Measurements from ENCODE around the gene THSD8.
A peak's percentile ranks its signal among the peaks of the same experiment; 100 is the strongest.
"Not testable (repeated sequence)": the region's sequence is repeated elsewhere in the genome, so short reads cannot be mapped to it uniquely, and the experiment has no call there.

THSD8 gene

DNA sequence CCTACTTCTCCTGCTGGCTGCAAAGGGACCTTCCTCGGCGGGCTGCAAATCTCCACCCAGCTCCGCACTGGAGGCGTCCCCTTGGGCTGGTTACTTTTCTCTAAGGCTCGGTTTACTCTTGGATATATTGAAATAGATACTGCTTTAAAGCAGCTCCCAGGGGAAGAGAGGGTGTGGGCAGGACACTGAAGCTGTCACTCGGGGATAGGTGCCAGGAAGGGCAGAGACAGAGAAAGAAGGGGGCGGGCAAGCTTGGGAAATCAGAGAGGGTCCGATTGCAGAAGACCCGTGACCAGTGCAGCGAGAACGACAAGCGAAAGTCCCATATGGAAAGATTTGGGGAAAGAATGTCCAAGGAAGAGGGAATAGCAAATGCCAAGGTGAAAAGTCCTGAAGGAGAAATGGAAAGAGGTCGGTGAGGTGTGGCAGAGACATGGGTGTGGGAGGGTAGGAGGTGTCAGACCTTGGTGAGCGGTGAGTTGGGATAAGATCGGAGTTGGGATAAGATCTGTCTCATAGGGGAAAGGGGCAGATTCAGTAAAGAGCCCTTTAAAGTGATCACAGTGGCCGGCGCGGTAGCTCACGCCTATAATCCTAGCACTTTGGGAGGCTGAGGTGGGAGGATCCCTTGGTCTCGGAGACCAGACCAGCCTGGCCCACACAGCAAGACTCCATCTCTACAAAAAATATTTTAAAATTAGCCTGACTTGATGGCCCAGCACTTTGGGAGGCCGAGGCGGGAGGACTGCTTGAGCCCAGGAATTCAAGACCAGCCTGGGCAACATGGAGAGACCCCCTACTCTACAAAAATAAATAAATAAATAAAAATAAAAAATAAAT lies 618 bp downstream of the THSD8 start:
- peak in 1 of 2 donors; percentile 20 for DNase-seq (ENCODE audit: low read depth in 2 of 2)
- H3K4me3 ChIP-seq (replicated peaks in 1 of 2; ENCODE audit: low read depth in 2 of 2, low read length in 2 of 2): peak overlapping the region; percentile 86 to 93
- TF ChIP-seq, protein P1, sequence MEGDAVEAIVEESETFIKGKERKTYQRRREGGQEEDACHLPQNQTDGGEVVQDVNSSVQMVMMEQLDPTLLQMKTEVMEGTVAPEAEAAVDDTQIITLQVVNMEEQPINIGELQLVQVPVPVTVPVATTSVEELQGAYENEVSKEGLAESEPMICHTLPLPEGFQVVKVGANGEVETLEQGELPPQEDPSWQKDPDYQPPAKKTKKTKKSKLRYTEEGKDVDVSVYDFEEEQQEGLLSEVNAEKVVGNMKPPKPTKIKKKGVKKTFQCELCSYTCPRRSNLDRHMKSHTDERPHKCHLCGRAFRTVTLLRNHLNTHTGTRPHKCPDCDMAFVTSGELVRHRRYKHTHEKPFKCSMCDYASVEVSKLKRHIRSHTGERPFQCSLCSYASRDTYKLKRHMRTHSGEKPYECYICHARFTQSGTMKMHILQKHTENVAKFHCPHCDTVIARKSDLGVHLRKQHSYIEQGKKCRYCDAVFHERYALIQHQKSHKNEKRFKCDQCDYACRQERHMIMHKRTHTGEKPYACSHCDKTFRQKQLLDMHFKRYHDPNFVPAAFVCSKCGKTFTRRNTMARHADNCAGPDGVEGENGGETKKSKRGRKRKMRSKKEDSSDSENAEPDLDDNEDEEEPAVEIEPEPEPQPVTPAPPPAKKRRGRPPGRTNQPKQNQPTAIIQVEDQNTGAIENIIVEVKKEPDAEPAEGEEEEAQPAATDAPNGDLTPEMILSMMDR (IDR thresholded peaks at IDR 0.05; ENCODE audit: low read depth, low read length): no peak

- no peak for DNase-seq (ENCODE audit: low read depth in 2 of 2)
- TF ChIP-seq, protein P1 (IDR thresholded peaks at IDR 0.05; ENCODE audit: low read depth, low read length): no peak
- no peak overlapping the region for H3K4me3 ChIP-seq (replicated peaks in 1 of 2; ENCODE audit: low read depth in 2 of 2, low read length in 2 of 2)
Measured at GRCh38 chr19:12804051-12804450, 2.2 kb downstream of the THSD8 start.

GRCh38 chr19:12806242-12807081 lies 4.6 kb downstream of the THSD8 start, which contains the start of gene RNASEH2A:
TSS of gene RNASEH2A (plus strand) at chr19:12806584. CDS start at chr19:12806674, 90 bp downstream.
- peak; percentile 92 to 95 for DNase-seq (ENCODE audit: low read depth in 2 of 2)
- TF ChIP-seq, protein P1 (IDR thresholded peaks at IDR 0.05; ENCODE audit: low read depth, low read length): no peak
- peak within 1 kb of the TSS; percentile 83 for H3K4me3 ChIP-seq (replicated peaks in 1 of 2; ENCODE audit: low read depth in 2 of 2, low read length in 2 of 2)

DNA sequence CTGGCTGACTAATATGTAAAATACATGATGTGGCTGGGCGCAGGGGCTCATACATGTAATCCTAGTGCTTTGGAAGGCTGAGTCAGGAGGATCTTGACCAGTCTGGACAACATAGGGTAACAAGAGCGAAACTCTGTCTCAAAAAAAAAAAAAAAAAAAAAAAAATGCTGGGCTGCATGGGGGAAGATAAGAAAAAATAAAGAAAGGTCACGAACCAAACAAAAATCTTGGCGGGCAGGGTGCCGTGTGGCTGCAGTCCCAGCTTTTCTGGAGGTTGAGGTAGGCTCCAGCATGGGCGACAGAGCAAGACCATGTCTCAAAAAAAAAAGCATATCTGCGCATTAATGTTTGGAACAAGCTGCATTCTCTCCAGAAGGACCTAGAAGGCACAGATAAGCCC lies 13.2 kb downstream of the THSD8 start:
- no peak overlapping the region for H3K4me3 ChIP-seq (replicated peaks in 1 of 2; ENCODE audit: low read depth in 2 of 2, low read length in 2 of 2)
- TF ChIP-seq, protein P1 (IDR thresholded peaks at IDR 0.05; ENCODE audit: low read depth, low read length): no peak
- DNase-seq (ENCODE audit: low read depth in 2 of 2): no peak

GRCh38 chr19:12817188-12817587 lies 15.3 kb downstream of the THSD8 start:
- not testable (repeated sequence) for H3K4me3 ChIP-seq (replicated peaks in 1 of 2; ENCODE audit: low read depth in 2 of 2, low read length in 2 of 2); DNase-seq (ENCODE audit: low read depth in 2 of 2)

GRCh38 chr19:12817810-12818209 lies 15.9 kb downstream of the THSD8 start:
- not testable (repeated sequence) for DNase-seq (ENCODE audit: low read depth in 2 of 2); H3K4me3 ChIP-seq (replicated peaks in 1 of 2; ENCODE audit: low read depth in 2 of 2, low read length in 2 of 2)

DNA sequence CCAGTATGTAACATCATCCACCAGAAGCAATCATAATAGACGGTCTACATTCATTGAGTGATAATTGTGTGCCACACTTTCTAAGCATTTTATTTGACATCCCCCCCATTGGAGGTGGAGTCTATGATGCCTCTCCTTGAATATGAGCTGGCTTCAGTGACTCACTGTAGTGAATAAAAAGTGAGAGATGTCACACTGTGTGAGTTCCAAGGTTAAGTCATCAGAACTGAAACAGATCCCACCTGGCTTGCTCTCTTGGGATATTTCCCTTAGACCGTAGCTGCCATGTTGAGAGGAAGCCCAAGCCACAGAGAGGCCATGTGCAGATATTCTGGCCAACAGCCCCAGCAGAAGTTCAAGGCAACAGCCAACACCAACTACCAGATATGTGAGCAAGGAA lies 19.9 kb downstream of the THSD8 start:
- peak in 1 of 2 donors; percentile 33 for DNase-seq (ENCODE audit: low read depth in 2 of 2)
- H3K4me3 ChIP-seq (replicated peaks in 1 of 2; ENCODE audit: low read depth in 2 of 2, low read length in 2 of 2): no peak overlapping the region
- TF ChIP-seq, protein P1 (IDR thresholded peaks at IDR 0.05; ENCODE audit: low read depth, low read length): no peak
